ENCODE data around the gene ZNF302.
"Not testable (repeated sequence)": the region's sequence is repeated elsewhere in the genome, so short reads cannot be mapped to it uniquely, and the experiment has no call there.

ZNF302 gene

GRCh38 chr19:34678085-34678412 is 571 bp downstream of the ZNF302 start:
- DNase-seq (ENCODE audit: low spot score): no peak
- in situ Hi-C loops (cut with MboI; ENCODE audit: low pct_unique_long_range_greater_than_20kb, low sequenced_read_pairs, unreplicated experiment): no loop called here
- TF ChIP-seq CTCF (IDR thresholded peaks at IDR 0.05; ENCODE audit: extremely low read depth, insufficient read depth, missing control alignments): no peak

DNA sequence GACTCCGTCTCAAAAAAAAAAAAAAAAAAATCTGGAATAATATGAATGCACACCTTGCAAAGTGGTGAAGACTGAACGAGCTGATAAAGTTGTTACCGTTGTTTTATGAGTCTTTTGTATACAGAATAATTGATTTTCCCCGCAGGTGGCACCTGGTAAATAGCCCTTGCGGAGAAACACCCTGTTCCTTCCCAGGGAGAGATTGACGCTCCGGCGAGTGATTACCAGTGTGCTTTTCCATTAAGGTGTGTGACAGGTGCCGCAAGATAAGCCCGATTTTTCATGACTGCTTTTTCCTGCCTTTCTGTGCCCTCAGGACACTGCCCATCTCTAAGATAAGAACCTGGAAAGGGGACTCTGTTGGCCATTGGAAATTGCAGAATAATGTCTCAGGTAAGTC is 943 bp downstream of the ZNF302 start:
- TF ChIP-seq CTCF (IDR thresholded peaks at IDR 0.05; ENCODE audit: extremely low read depth, insufficient read depth, missing control alignments): no peak
- in situ Hi-C loops (cut with MboI; ENCODE audit: low pct_unique_long_range_greater_than_20kb, low sequenced_read_pairs, unreplicated experiment): no loop called here
- no peak for DNase-seq (ENCODE audit: low spot score)

DNA sequence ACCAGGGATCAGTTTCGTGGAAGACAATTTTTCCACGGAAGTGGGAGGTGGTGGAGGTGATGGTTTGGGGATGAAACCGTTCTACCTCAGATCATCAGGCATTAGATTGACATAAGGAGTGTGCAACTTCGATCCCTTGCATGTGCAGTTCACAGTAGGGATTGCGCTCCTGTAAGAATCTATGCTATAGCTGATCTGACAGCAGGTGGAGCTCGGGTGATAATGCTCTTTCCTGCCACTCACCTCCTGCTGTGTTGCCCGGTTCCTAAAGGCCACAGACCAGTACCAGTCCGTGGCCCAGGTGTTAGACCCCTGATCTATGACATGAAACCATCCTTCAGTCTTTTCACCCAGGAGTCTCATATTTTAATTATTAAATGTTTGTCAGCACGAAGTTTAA is 4.0 kb downstream of the ZNF302 start:
- no peak for DNase-seq (ENCODE audit: low spot score)

DNA sequence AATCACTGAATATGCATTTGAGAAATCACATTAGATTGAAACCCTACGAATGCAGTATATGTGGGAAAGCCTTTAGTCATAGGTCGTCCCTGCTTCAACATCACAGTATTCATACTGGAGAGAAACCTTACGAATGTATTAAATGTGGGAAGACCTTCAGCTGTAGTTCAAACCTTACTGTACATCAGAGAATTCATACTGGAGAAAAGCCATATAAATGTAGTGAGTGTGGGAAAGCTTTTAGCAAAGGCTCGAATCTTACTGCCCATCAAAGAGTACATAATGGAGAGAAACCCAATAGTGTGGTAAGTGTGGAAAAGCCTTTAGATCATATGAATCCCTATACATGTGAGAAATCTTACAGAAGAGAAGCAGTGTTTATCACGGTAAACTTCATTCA is 7.8 kb downstream of the ZNF302 start:
- DNase-seq (ENCODE audit: low spot score); in situ Hi-C loops (cut with MboI; ENCODE audit: low pct_unique_long_range_greater_than_20kb, low sequenced_read_pairs, unreplicated experiment): not testable (repeated sequence)

More for the DNA sequence above, 4.0 kb downstream of the ZNF302 start:
- in situ Hi-C loops (cut with MboI; ENCODE audit: low pct_unique_long_range_greater_than_20kb, low sequenced_read_pairs, unreplicated experiment): no loop called here
- no peak for TF ChIP-seq CTCF (IDR thresholded peaks at IDR 0.05; ENCODE audit: extremely low read depth, insufficient read depth, missing control alignments)

- TF ChIP-seq CTCF (IDR thresholded peaks at IDR 0.05; ENCODE audit: extremely low read depth, insufficient read depth, missing control alignments): no peak
- in situ Hi-C loops (cut with MboI; ENCODE audit: low pct_unique_long_range_greater_than_20kb, low sequenced_read_pairs, unreplicated experiment): no loop called here
- DNase-seq (ENCODE audit: low spot score): no peak
Measured at GRCh38 chr19:34686455-34686854, 9.0 kb downstream of the ZNF302 start.

GRCh38 chr19:34687348-34687747 is 9.9 kb downstream of the ZNF302 start:
- in situ Hi-C loops (cut with MboI; ENCODE audit: low pct_unique_long_range_greater_than_20kb, low sequenced_read_pairs, unreplicated experiment): no loop called here
- no peak for TF ChIP-seq CTCF (IDR thresholded peaks at IDR 0.05; ENCODE audit: extremely low read depth, insufficient read depth, missing control alignments)
- DNase-seq (ENCODE audit: low spot score): no peak

GRCh38 chr19:34688592-34688991 is 11.1 kb downstream of the ZNF302 start:
- in situ Hi-C loops (cut with MboI; ENCODE audit: low pct_unique_long_range_greater_than_20kb, low sequenced_read_pairs, unreplicated experiment): no loop called here
- DNase-seq (ENCODE audit: low spot score): no peak
- TF ChIP-seq CTCF (IDR thresholded peaks at IDR 0.05; ENCODE audit: extremely low read depth, insufficient read depth, missing control alignments): no peak
